SK-N-SH treated with all-trans-retinoic acid at 6 μM for 48 hours (cell line): ENCODE results near the gene RAB4B.

ENCODE experiments used
- ARNTL ChIP-seq: fragments of 450-650 bp; formaldehyde crosslinking; IDR thresholded peaks from 2 replicates; pipeline ENCODE4 v1.5.0; 2020; ENCODE audit warnings: low read depth, mild to moderate bottlenecking, moderate library complexity, borderline replicate concordance
- GLIS3 ChIP-seq: fragments of 250-450 bp; sonication (Bioruptor Pico); IDR thresholded peaks from 2 replicates; pipeline ENCODE4 v1.5.0; 2020; ENCODE audit warnings: mild to moderate bottlenecking, moderate library complexity
- OSR1 ChIP-seq: fragments of 250-450 bp; sonication (Bioruptor Pico); IDR thresholded peaks from 2 replicates; pipeline ENCODE4 v1.8.0; 2022; ENCODE audit warnings: moderate library complexity, mild to moderate bottlenecking, inconsistent platforms
- PATZ1 ChIP-seq: fragments of 250-450 bp; sonication (Bioruptor Pico); IDR thresholded peaks from 2 replicates; pipeline ENCODE4 v1.8.0; 2020; ENCODE audit warnings: mild to moderate bottlenecking, moderate library complexity, borderline replicate concordance
- RARB ChIP-seq: fragments of 250-450 bp; sonication (Bioruptor Pico); IDR thresholded peaks from 2 replicates; pipeline ENCODE4 v1.8.0; 2021; ENCODE audit warnings: mild to moderate bottlenecking, moderate library complexity
- SNAI2 ChIP-seq: fragments of 250-450 bp; sonication (Bioruptor Pico); IDR thresholded peaks from 2 replicates; pipeline ENCODE4 v1.5.0; 2020; ENCODE audit warnings: mild to moderate bottlenecking, moderate library complexity
- TCF4 ChIP-seq: fragments of 250-450 bp; sonication (Bioruptor Pico); IDR thresholded peaks from 2 replicates; pipeline ENCODE4 v1.8.0; 2021; ENCODE audit warnings: mild to moderate bottlenecking, moderate library complexity, borderline replicate concordance
- TF ChIP-seq, protein P1 (sequence below): fragments of 250-450 bp; sonication (Bioruptor Pico); IDR thresholded peaks from 2 replicates; pipeline ENCODE4 v1.5.0; 2020; ENCODE audit warnings: mild to moderate bottlenecking, moderate library complexity
- TF ChIP-seq, protein P2 (sequence below): fragments of 250-450 bp; sonication (Bioruptor Pico); IDR thresholded peaks from 2 replicates; pipeline ENCODE4 v1.5.1; 2020; ENCODE audit warnings: low read depth, mild to moderate bottlenecking, moderate library complexity

DNA sequence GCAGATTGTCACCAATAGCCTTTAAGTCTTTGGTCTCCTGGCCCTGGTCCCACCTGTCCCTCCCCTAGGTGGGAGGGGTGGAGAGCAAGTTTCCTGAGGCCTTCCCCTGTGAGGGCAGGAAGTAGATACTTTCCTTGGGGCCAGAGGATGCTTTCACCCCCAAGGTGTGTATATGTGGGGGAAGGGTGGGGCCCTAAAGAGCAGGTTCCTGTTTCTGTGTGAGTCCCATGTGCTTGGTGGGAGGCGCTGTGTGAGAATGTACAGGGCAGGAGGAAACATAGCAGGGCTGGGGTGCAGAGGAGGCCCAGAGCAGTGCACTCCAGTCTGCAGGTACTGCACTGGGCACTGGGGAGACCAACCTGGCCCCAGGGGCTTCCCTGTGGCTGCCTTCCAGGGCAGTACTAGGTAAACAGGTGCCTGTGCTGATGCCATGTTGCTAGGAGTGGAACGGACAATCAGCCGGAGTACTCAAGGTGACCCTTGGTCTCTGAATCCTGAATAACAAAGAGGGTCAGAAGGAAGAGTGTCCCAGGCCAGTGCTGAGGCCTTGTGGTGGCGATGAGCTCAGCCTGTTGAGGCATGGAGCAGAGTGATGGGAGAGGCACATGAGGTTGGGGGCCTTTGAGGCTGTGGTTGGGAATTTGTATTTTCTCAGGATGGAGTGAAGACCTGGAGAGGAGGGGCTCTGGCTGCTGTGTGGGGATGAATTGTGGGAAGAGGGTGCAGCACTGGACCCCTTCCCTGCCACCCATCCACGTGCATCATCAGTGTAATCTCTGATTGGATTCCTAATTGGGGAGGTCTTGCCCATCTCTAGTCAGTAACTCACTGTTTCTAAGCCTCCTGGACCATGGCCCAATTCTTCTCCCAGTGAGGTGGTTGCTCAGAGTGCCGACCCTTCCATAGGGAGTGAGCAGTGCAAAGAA, 26.1 kb downstream of the RAB4B start:
- TF ChIP-seq PATZ1 (CRISPR knock-in tag) = no peak
- TF ChIP-seq, protein P1, sequence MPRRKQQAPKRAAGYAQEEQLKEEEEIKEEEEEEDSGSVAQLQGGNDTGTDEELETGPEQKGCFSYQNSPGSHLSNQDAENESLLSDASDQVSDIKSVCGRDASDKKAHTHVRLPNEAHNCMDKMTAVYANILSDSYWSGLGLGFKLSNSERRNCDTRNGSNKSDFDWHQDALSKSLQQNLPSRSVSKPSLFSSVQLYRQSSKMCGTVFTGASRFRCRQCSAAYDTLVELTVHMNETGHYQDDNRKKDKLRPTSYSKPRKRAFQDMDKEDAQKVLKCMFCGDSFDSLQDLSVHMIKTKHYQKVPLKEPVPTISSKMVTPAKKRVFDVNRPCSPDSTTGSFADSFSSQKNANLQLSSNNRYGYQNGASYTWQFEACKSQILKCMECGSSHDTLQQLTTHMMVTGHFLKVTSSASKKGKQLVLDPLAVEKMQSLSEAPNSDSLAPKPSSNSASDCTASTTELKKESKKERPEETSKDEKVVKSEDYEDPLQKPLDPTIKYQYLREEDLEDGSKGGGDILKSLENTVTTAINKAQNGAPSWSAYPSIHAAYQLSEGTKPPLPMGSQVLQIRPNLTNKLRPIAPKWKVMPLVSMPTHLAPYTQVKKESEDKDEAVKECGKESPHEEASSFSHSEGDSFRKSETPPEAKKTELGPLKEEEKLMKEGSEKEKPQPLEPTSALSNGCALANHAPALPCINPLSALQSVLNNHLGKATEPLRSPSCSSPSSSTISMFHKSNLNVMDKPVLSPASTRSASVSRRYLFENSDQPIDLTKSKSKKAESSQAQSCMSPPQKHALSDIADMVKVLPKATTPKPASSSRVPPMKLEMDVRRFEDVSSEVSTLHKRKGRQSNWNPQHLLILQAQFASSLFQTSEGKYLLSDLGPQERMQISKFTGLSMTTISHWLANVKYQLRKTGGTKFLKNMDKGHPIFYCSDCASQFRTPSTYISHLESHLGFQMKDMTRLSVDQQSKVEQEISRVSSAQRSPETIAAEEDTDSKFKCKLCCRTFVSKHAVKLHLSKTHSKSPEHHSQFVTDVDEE = no peak
- TF ChIP-seq ARNTL (CRISPR knock-in tag) = no peak
- TF ChIP-seq SNAI2 (CRISPR knock-in tag) = no peak
- TF ChIP-seq GLIS3 (CRISPR knock-in tag) = no peak
- TF ChIP-seq, protein P2, sequence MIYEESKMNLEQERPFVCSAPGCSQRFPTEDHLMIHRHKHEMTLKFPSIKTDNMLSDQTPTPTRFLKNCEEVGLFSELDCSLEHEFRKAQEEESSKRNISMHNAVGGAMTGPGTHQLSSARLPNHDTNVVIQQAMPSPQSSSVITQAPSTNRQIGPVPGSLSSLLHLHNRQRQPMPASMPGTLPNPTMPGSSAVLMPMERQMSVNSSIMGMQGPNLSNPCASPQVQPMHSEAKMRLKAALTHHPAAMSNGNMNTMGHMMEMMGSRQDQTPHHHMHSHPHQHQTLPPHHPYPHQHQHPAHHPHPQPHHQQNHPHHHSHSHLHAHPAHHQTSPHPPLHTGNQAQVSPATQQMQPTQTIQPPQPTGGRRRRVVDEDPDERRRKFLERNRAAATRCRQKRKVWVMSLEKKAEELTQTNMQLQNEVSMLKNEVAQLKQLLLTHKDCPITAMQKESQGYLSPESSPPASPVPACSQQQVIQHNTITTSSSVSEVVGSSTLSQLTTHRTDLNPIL = no peak
- TF ChIP-seq TCF4 = no peak
- no peak for TF ChIP-seq RARB
- no peak for TF ChIP-seq OSR1 (CRISPR knock-in tag)
